NT2/D1 (cell line): ENCODE data around the gene DNAH5.

Source experiments
- SUZ12 ChIP-seq: IDR thresholded peaks from 2 replicates; pipeline ENCODE4 v1.6.1; 2011; ENCODE audit not compliant: insufficient read length, insufficient read depth; ENCODE audit errors: extremely low read depth
- YY1 ChIP-seq: IDR thresholded peaks from 2 replicates; pipeline ENCODE4 v1.6.1; 2011; ENCODE audit not compliant: insufficient read length, insufficient read depth

- TF ChIP-seq YY1 (no peak), SUZ12 (no peak)
Observed at GRCh38 chr5:13780081-13780480, 164.4 kb downstream of the DNAH5 start.
